Endothelial cell of umbilical vein (primary cell): ENCODE data around the gene MEX3D. TPM values are rescaled to one million over a fixed set of nuclear protein-coding genes. Genes with fewer than 3 reads are reported as not detected.

ENCODE experiments used
- BruUV-seq: library from RNA; stranded (reverse); fragments of 400-500 nt; replicated peaks from 2 replicates; lab custom pipeline; 2021; lab: Mats Ljungman, UMichigan
- CTCF ChIA-PET: fragments of 300-600, 350-600 bp; sonication (Branson Sonifier 250); formaldehyde crosslinking; loops from one replicate; lab custom pipeline; 2021; ENCODE audit warnings: antibody characterized with exemption, inconsistent platforms; lab: Charles Lee
- POLR2A ChIA-PET: fragments of 300-600, 350-600 bp; sonication (Branson Sonifier 250); formaldehyde crosslinking; loops from one replicate; lab custom pipeline; 2021; ENCODE audit warnings: antibody characterized with exemption, inconsistent platforms; lab: Charles Lee
- DNase-seq: peaks from one replicate; pipeline ENCODE4 v3.0.0-alpha.2; 2011; ENCODE audit warnings: low read depth, low spot score
- FAIRE-seq: peaks from 2 replicates; lab custom pipeline; 2011; peaks lifted over from hg19 to GRCh38; lab: Jason Lieb, UNC
- H2AFZ ChIP-seq: 2 replicates; pipeline ENCODE4 v1.6.0; 2012; ENCODE audit warnings: low read depth, low read length, control low read depth, inconsistent platforms
- H3K27ac ChIP-seq: 2 replicates; pipeline ENCODE4 v1.5.1; 2011; ENCODE audit warnings: low read depth, mild to moderate bottlenecking, control low read depth, low read length, moderate library complexity; ENCODE audit not compliant: insufficient read depth
- H3K27me3 ChIP-seq, 2 experiments: 2 replicates each; pipeline versions ENCODE4 v1.6.0 to v1.6.1; 2011; ENCODE audit warnings: low read length in 2 of 2, mixed read lengths in 1 of 2; ENCODE audit not compliant: control insufficient read depth in 2 of 2, insufficient read depth in 2 of 2
- H3K36me3 ChIP-seq, 2 experiments: 2 replicates in 1 of 2; 3 replicates in 1 of 2; pipeline ENCODE4 v1.5.1; 2011; ENCODE audit warnings: low read length in 2 of 2, mild to moderate bottlenecking in 1 of 2, moderate library complexity in 1 of 2; ENCODE audit not compliant: control insufficient read depth in 2 of 2, insufficient read depth in 2 of 2; ENCODE audit errors: extremely low read depth in 1 of 2
- H3K4me1 ChIP-seq: 3 replicates; pipeline ENCODE4 v1.5.1; 2011; ENCODE audit warnings: mild to moderate bottlenecking, low read length; ENCODE audit not compliant: control insufficient read depth, insufficient read depth; ENCODE audit errors: extremely low read depth
- H3K4me2 ChIP-seq: 2 replicates; pipeline ENCODE4 v1.6.1; 2011; ENCODE audit warnings: low read length, control low read depth, mixed read lengths; ENCODE audit not compliant: insufficient read depth
- H3K4me3 ChIP-seq, 3 experiments: fragments of 200-600 bp in 1 of 3; sonication (generic), shearing (Covaris generic) in 1 of 3; replicated peaks in 1 of 3; 2 replicates each; pipeline ENCODE4 v1.5.1; 2011 to 2016; ENCODE audit warnings: control low read depth in 3 of 3, low read length in 3 of 3, mild to moderate bottlenecking in 2 of 3, inconsistent platforms in 1 of 3, low read depth in 1 of 3, moderate library complexity in 1 of 3; ENCODE audit not compliant: insufficient read depth in 1 of 3
- H3K79me2 ChIP-seq: 2 replicates; pipeline ENCODE4 v1.6.0; 2012; ENCODE audit warnings: low read length, inconsistent platforms; ENCODE audit not compliant: control insufficient read depth, insufficient read depth
- H3K9ac ChIP-seq: replicated peaks from 2 replicates; pipeline ENCODE3; 2011; ENCODE audit warnings: low read length, control low read depth; ENCODE audit not compliant: insufficient read depth; ENCODE audit errors: extremely low read depth
- H3K9me1 ChIP-seq: replicated peaks from 3 replicates; pipeline ENCODE4 v1.6.0; 2011; ENCODE audit warnings: mild to moderate bottlenecking, low read length; ENCODE audit not compliant: control insufficient read depth, insufficient read depth; ENCODE audit errors: extremely low read depth
- H3K9me3 ChIP-seq: replicated peaks from 2 replicates; pipeline ENCODE4 v1.5.1; 2012; ENCODE audit warnings: low read length, inconsistent platforms; ENCODE audit not compliant: control insufficient read depth, insufficient read depth
- H4K20me1 ChIP-seq: replicated peaks from 2 replicates; pipeline ENCODE3; 2011; ENCODE audit warnings: mild to moderate bottlenecking, low read length; ENCODE audit not compliant: control insufficient read depth, insufficient read depth; ENCODE audit errors: extremely low read depth
- CTCF ChIP-seq, 2 donors: IDR thresholded peaks; 1 replicate in 1 of 2; 2 replicates in 1 of 2; pipeline ENCODE4 v1.5.1; 2011; ENCODE audit warnings: low read length in 2 of 2, mild to moderate bottlenecking in 2 of 2, moderate library complexity in 2 of 2, control low read depth in 1 of 2, inconsistent platforms in 1 of 2, low read depth in 1 of 2; ENCODE audit not compliant: insufficient read depth in 1 of 2; ENCODE audit errors: extremely low read depth in 1 of 2
- EZH2 ChIP-seq: IDR thresholded peaks from 2 replicates; pipeline ENCODE4 v1.6.1; 2012; ENCODE audit warnings: borderline replicate concordance, low read depth, mild to moderate bottlenecking, moderate library complexity, low read length, inconsistent platforms; ENCODE audit not compliant: severe bottlenecking
- JUN ChIP-seq: IDR thresholded peaks from 2 replicates; pipeline ENCODE4 v1.6.1; 2011; ENCODE audit warnings: borderline replicate concordance, low read depth; ENCODE audit not compliant: insufficient read length, insufficient read depth
- MYC ChIP-seq: IDR thresholded peaks from one replicate; pipeline ENCODE4 v1.6.1; 2011; ENCODE audit warnings: mild to moderate bottlenecking, low read depth, low read length
- dilution Hi-C: fragments of 300-500 bp; cut with MboI; formaldehyde crosslinking; loops from one replicate; pipeline ENCODE4 v1.15.0; 2019; ENCODE audit warnings: low sequenced_read_pairs; ENCODE audit not compliant: extremely low pct_ligation_motif_present
- intact Hi-C: fragments of 100-400 bp; cut with micrococcal nuclease; formaldehyde crosslinking; loops from one replicate; pipeline ENCODE4 v1.10.0; 2022
- polyA plus RNA-seq, 4 experiments: library from polyadenylated mRNA; depleted of rRNA in 3 of 4; stranded (reverse) in 3 of 4; unstranded in 1 of 4; fragments of >200 nt; gene quantifications; 2 replicates each; pipeline versions ENCODE4 v1.2.1 to v1.2.3, GENCODE V29; 2011 to 2012; ENCODE audit warnings: missing spikeins in 1 of 4
- total RNA-seq: library from RNA; stranded (reverse); gene quantifications from 2 replicates; pipeline ENCODE4 v1.2.3, GENCODE V29; 2021

The MEX3D gene
- total and polyA plus RNA-seq, 2 donors (not counting 3 experiments of a cell fraction or from before 2014, with no cell fraction given): 30.0 to 96.7 TPM

- no TSS peak for BruUV-seq
- Histone ChIP-seq H4K20me1 (no peaks in the 10 kb centered on the region), H3K9ac (no peak overlapping the region), H3K4me2 (no peak overlapping the region), H3K36me3 (peaks cover 5 to 49% of the 10 kb centered on the region in 2 experiments), H3K4me1 (peaks cover 5% of the 10 kb centered on the region), H3K9me1 (no peaks in the 10 kb centered on the region), H3K79me2 (no peaks in the 10 kb centered on the region), H3K9me3 (no peaks in the 10 kb centered on the region), H2AFZ (no peak overlapping the region), H3K27ac (no peak overlapping the region), H3K27me3 (no peaks in the 10 kb centered on the region), H3K4me3 (no peak overlapping the region)
- CTCF ChIA-PET: interaction anchor here (1.6 kb wide), 1 partner anchor 62 kb away, joined by 4 read pairs; no protein-coding TSS in a partner anchor
- FAIRE-seq (no peak), DNase-seq (no peak)
- TF ChIP-seq JUN (no peak), MYC (no peak), EZH2 (no peak), CTCF (IDR thresholded peaks at IDR 0.05; ENCODE audit: extremely low read depth in 1 of 2, insufficient read depth in 1 of 2, low read depth in 1 of 2, low read length in 2 of 2) (no peak)
- intact Hi-C loops: no loop called here
- dilution Hi-C loops: no loop called here
- POLR2A ChIA-PET: interaction anchor here (0.7 kb wide), 1 partner anchor 203 kb away, joined by 7 read pairs; no protein-coding TSS in a partner anchor
These were observed 42.5 kb upstream of the MEX3D start for GRCh38 chr19:1610579-1610978.
